Measurements from ENCODE around the gene CYP19A1. TPM values are rescaled to one million over a fixed set of nuclear protein-coding genes. Genes with fewer than 3 reads are reported as not detected.

The CYP19A1 gene
- polyA plus RNA-seq, 1 of the 3 experiments (the other 2 are of a cell fraction) = 0.03 TPM

GRCh38 chr15:51269496-51269895, 68.9 kb downstream of the CYP19A1 start:
- H3K27me3 ChIP-seq (ENCODE audit: insufficient read depth) = peaks cover 38% of the 10 kb centered on the region; the same call in 1 of the 2 replicates
- H3K9ac ChIP-seq = no peak overlapping the region
- CTCF ChIA-PET = interaction anchor here (1.2 kb wide), 1 partner anchor 11 kb away, joined by 4 read pairs; no protein-coding TSS in a partner anchor
- no peaks in the 10 kb centered on the region for H3F3A ChIP-seq (replicated peaks; ENCODE audit: insufficient read depth)
- peaks cover 0 to 5% of the 10 kb centered on the region in 2 experiments; a peak in 1 of 4 replicates for H3K4me1 ChIP-seq (ENCODE audit: control insufficient read depth in 1 of 2, insufficient read depth in 2 of 2, low read depth in 1 of 2, low read length in 1 of 2)
- H3K9me2 ChIP-seq = no peaks in the 10 kb centered on the region
- H3K4me3 ChIP-seq (ENCODE audit: low read depth in 2 of 2, low read length in 1 of 2) = no peak overlapping the region
- no peaks in the 10 kb centered on the region for H3K79me2 ChIP-seq (ENCODE audit: insufficient read depth)
- H2AFZ ChIP-seq (ENCODE audit: low read depth) = no peak overlapping the region
- H3K27ac ChIP-seq (ENCODE audit: low read depth in 2 of 2, low read length in 1 of 2) = no peak overlapping the region
- no peaks in the 10 kb centered on the region for H3K36me3 ChIP-seq (replicated peaks in 1 of 2; ENCODE audit: control insufficient read depth in 1 of 2, insufficient read depth in 2 of 2, low read length in 1 of 2)
- 53% methylated on average over 2 of the region's 2 CpGs for WGBS (ENCODE audit: low lambda C conversion rate)
- no peak for DNase-seq
- H3K9me3 ChIP-seq = no peaks in the 10 kb centered on the region
- POLR2A ChIA-PET = no interaction called here
- TF ChIP-seq MEF2A (IDR thresholded peaks at IDR 0.05; ENCODE audit: borderline replicate concordance, low read depth) (no peak), TEAD4 (IDR thresholded peaks at IDR 0.05; ENCODE audit: borderline replicate concordance, insufficient read depth) (no peak), USF1 (IDR thresholded peaks at IDR 0.05; ENCODE audit: borderline replicate concordance, low read depth) (no peak), GATA2 (CRISPR knock-in tag; IDR thresholded peaks at IDR 0.05) (no peak), RFX5 (IDR thresholded peaks at IDR 0.05; ENCODE audit: low read length) (no peak), FOSL2 (IDR thresholded peaks at IDR 0.05; ENCODE audit: borderline replicate concordance, low read depth) (no peak), SIN3A (IDR thresholded peaks at IDR 0.05; ENCODE audit: borderline replicate concordance, low read depth, low read length) (no peak), GABPA (IDR thresholded peaks at IDR 0.05; ENCODE audit: low read depth) (no peak)
- TF ChIP-seq, protein P1, sequence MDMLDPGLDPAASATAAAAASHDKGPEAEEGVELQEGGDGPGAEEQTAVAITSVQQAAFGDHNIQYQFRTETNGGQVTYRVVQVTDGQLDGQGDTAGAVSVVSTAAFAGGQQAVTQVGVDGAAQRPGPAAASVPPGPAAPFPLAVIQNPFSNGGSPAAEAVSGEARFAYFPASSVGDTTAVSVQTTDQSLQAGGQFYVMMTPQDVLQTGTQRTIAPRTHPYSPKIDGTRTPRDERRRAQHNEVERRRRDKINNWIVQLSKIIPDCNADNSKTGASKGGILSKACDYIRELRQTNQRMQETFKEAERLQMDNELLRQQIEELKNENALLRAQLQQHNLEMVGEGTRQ (IDR thresholded peaks at IDR 0.05; ENCODE audit: borderline replicate concordance, low read depth, low read length) = no peak
- TF ChIP-seq, protein P2, sequence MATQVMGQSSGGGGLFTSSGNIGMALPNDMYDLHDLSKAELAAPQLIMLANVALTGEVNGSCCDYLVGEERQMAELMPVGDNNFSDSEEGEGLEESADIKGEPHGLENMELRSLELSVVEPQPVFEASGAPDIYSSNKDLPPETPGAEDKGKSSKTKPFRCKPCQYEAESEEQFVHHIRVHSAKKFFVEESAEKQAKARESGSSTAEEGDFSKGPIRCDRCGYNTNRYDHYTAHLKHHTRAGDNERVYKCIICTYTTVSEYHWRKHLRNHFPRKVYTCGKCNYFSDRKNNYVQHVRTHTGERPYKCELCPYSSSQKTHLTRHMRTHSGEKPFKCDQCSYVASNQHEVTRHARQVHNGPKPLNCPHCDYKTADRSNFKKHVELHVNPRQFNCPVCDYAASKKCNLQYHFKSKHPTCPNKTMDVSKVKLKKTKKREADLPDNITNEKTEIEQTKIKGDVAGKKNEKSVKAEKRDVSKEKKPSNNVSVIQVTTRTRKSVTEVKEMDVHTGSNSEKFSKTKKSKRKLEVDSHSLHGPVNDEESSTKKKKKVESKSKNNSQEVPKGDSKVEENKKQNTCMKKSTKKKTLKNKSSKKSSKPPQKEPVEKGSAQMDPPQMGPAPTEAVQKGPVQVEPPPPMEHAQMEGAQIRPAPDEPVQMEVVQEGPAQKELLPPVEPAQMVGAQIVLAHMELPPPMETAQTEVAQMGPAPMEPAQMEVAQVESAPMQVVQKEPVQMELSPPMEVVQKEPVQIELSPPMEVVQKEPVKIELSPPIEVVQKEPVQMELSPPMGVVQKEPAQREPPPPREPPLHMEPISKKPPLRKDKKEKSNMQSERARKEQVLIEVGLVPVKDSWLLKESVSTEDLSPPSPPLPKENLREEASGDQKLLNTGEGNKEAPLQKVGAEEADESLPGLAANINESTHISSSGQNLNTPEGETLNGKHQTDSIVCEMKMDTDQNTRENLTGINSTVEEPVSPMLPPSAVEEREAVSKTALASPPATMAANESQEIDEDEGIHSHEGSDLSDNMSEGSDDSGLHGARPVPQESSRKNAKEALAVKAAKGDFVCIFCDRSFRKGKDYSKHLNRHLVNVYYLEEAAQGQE (IDR thresholded peaks at IDR 0.05; ENCODE audit: low read depth, low read length) = no peak
- no peaks in the 10 kb centered on the region for H4K20me1 ChIP-seq (ENCODE audit: insufficient read depth)
- no peak overlapping the region for H3K4me2 ChIP-seq

- Histone ChIP-seq H4K20me1 (ENCODE audit: insufficient read depth) (no peaks in the 10 kb centered on the region), H3K9me2 (no peaks in the 10 kb centered on the region), H3F3A (replicated peaks; ENCODE audit: insufficient read depth) (no peaks in the 10 kb centered on the region), H3K4me3 (ENCODE audit: low read depth in 2 of 2, low read length in 1 of 2) (peak overlapping the region; percentile 14 to 47; a peak in 2 of 4 replicates), H3K36me3 (replicated peaks in 1 of 2; ENCODE audit: control insufficient read depth in 1 of 2, insufficient read depth in 2 of 2, low read length in 1 of 2) (no peaks in the 10 kb centered on the region), H3K9ac (no peak overlapping the region), H3K4me1 (ENCODE audit: control insufficient read depth in 1 of 2, insufficient read depth in 2 of 2, low read depth in 1 of 2, low read length in 1 of 2) (peaks cover 0 to 5% of the 10 kb centered on the region in 2 experiments; a peak in 1 of 4 replicates), H3K27ac (ENCODE audit: low read depth in 2 of 2, low read length in 1 of 2) (no peak overlapping the region), H3K27me3 (ENCODE audit: insufficient read depth) (peaks cover 26% of the 10 kb centered on the region; the same call in 1 of the 2 replicates), H3K4me2 (peak overlapping the region; percentile 57; the same call in 1 of the 2 replicates), H3K9me3 (no peaks in the 10 kb centered on the region), H3K79me2 (ENCODE audit: insufficient read depth) (no peaks in the 10 kb centered on the region), H2AFZ (ENCODE audit: low read depth) (no peak overlapping the region)
- TF ChIP-seq YY1 (IDR thresholded peaks at IDR 0.05; ENCODE audit: low read depth) (no peak), MXI1 (IDR thresholded peaks at IDR 0.05; ENCODE audit: low read depth, low read length) (no peak)
- POLR2A ChIA-PET = no interaction called here
- 20% methylated on average over 10 of the region's 11 CpGs for WGBS (ENCODE audit: low lambda C conversion rate)
- CTCF ChIA-PET = interaction anchor here (0.7 to 0.8 kb wide), 2 partner anchors 38 to 114 kb away, joined by 3 to 4 read pairs; no protein-coding TSS in a partner anchor
- peak; percentile 52 for DNase-seq
Measured at GRCh38 chr15:51267703-51268083, 70.7 kb downstream of the CYP19A1 start.

All from SK-N-SH (cell line).